H9 (cell line): ENCODE data around the gene R3HCC1L. TPM values are rescaled to one million over a fixed set of nuclear protein-coding genes. Genes with fewer than 3 reads are reported as not detected.

ENCODE experiments used
- DNase-seq: peaks from one replicate; pipeline ENCODE4 v3.0.0-alpha.2; 2017
- H2AFZ ChIP-seq: one replicate; pipeline ENCODE4 v1.6.1; 2013; ENCODE audit warnings: mild to moderate bottlenecking, low read length, control low read depth, moderate library complexity
- H2AK5ac ChIP-seq: 2 replicates; pipeline ENCODE4 v1.6.1; 2013; ENCODE audit warnings: low read length, control low read depth, mixed read lengths; ENCODE audit not compliant: insufficient read length
- H2BK120ac ChIP-seq: one replicate; pipeline ENCODE4 v1.6.1; 2013; ENCODE audit warnings: low read depth, mild to moderate bottlenecking, low read length, control low read depth, inconsistent platforms; ENCODE audit not compliant: poor library complexity, severe bottlenecking
- H2BK12ac ChIP-seq: 2 replicates; pipeline ENCODE4 v1.6.1; 2013; ENCODE audit warnings: low read length, control low read depth, mixed read lengths, low read depth; ENCODE audit not compliant: insufficient read length
- H2BK15ac ChIP-seq: 2 replicates; pipeline ENCODE4 v1.6.1; 2013; ENCODE audit warnings: low read depth, low read length, control low read depth
- H2BK20ac ChIP-seq: one replicate; pipeline ENCODE4 v1.6.1; 2013; ENCODE audit warnings: low read depth, mild to moderate bottlenecking, low read length, control low read depth, inconsistent platforms; ENCODE audit not compliant: poor library complexity, severe bottlenecking
- H2BK5ac ChIP-seq: 2 replicates; pipeline ENCODE4 v1.6.1; 2013; ENCODE audit warnings: low read length, control low read depth, mixed read lengths; ENCODE audit not compliant: insufficient read length
- H3K14ac ChIP-seq: 2 replicates; pipeline ENCODE4 v1.6.1; 2013; ENCODE audit warnings: low read length, control low read depth; ENCODE audit not compliant: insufficient read depth
- H3K18ac ChIP-seq: 2 replicates; pipeline ENCODE4 v1.6.1; 2013; ENCODE audit warnings: low read depth, mild to moderate bottlenecking, mixed read lengths, low read length, control low read depth; ENCODE audit not compliant: insufficient read length
- H3K23ac ChIP-seq: 2 replicates; pipeline ENCODE4 v1.6.1; 2013; ENCODE audit warnings: low read length, control low read depth, mixed read lengths, low read depth; ENCODE audit not compliant: insufficient read length
- H3K23me2 ChIP-seq: 2 replicates; pipeline ENCODE4 v1.6.1; 2013; ENCODE audit warnings: low read depth, mild to moderate bottlenecking, mixed read lengths, low read length, control low read depth; ENCODE audit not compliant: insufficient read length, poor library complexity, severe bottlenecking
- H3K27ac ChIP-seq: 2 replicates; pipeline ENCODE4 v1.5.1; 2013; ENCODE audit warnings: low read length, control low read depth, mixed read lengths, low read depth; ENCODE audit not compliant: insufficient read length
- H3K27me3 ChIP-seq: 2 replicates; pipeline ENCODE4 v1.6.1; 2013; ENCODE audit warnings: low read length, control low read depth, inconsistent platforms; ENCODE audit not compliant: insufficient read depth
- H3K4ac ChIP-seq: 2 replicates; pipeline ENCODE4 v1.6.1; 2013; ENCODE audit warnings: low read depth, mild to moderate bottlenecking, control low read depth, inconsistent platforms, low read length, moderate library complexity
- H3K4me1 ChIP-seq: 2 replicates; pipeline ENCODE4 v1.6.1; 2013; ENCODE audit warnings: low read length, control low read depth, inconsistent platforms; ENCODE audit not compliant: insufficient read depth
- H3K4me2 ChIP-seq: 2 replicates; pipeline ENCODE4 v1.6.1; 2013; ENCODE audit warnings: low read length, control low read depth, mixed read lengths; ENCODE audit not compliant: insufficient read length, insufficient read depth
- H3K56ac ChIP-seq: 2 replicates; pipeline ENCODE4 v1.6.1; 2013; ENCODE audit warnings: low read depth, mild to moderate bottlenecking, mixed read lengths, low read length, control low read depth; ENCODE audit not compliant: insufficient read length
- H3K79me1 ChIP-seq: 2 replicates; pipeline ENCODE4 v1.6.1; 2013; ENCODE audit warnings: low read depth, mild to moderate bottlenecking, moderate library complexity, low read length, control low read depth, inconsistent platforms; ENCODE audit not compliant: insufficient read depth, poor library complexity, severe bottlenecking
- H3K79me2 ChIP-seq: 2 replicates; pipeline ENCODE4 v1.6.1; 2013; ENCODE audit warnings: low read length, control low read depth, inconsistent platforms; ENCODE audit not compliant: insufficient read depth
- H3K9ac ChIP-seq: 2 replicates; pipeline ENCODE4 v1.6.1; 2013; ENCODE audit warnings: low read length, control low read depth, mixed read lengths; ENCODE audit not compliant: insufficient read length; ENCODE audit errors: extremely low read depth
- H3K9me3 ChIP-seq: one replicate; pipeline ENCODE4 v1.6.1; 2013; ENCODE audit warnings: low read depth, low read length, inconsistent platforms; ENCODE audit not compliant: control insufficient read depth
- H3T11ph ChIP-seq: one replicate; pipeline ENCODE4 v1.6.1; 2013; ENCODE audit warnings: mild to moderate bottlenecking, low read length, control low read depth, inconsistent platforms
- H4K20me1 ChIP-seq: one replicate; pipeline ENCODE4 v1.6.1; 2013; ENCODE audit not compliant: control insufficient read depth, insufficient read length, insufficient read depth
- H4K5ac ChIP-seq: 2 replicates; pipeline ENCODE4 v1.6.1; 2013; ENCODE audit warnings: low read depth, mild to moderate bottlenecking, mixed read lengths, low read length, control low read depth; ENCODE audit not compliant: insufficient read length
- H4K8ac ChIP-seq: replicated peaks from 2 replicates; pipeline ENCODE4 v1.6.1; 2013; ENCODE audit warnings: low read length, control low read depth, mixed read lengths, low read depth; ENCODE audit not compliant: insufficient read length
- H4K91ac ChIP-seq: 2 replicates; pipeline ENCODE4 v1.6.1; 2013; ENCODE audit warnings: low read depth, mild to moderate bottlenecking, moderate library complexity, mixed read lengths, low read length, control low read depth; ENCODE audit not compliant: insufficient read length
- H3K27ac Mint-ChIP-seq, 3 experiments: 2 replicates in 2 of 3; 3 replicates in 1 of 3; pipeline ENCODE4 v1.8.0; 2020 to 2021; ENCODE audit warnings: mixed read lengths in 3 of 3, mild to moderate bottlenecking in 1 of 3, moderate library complexity in 1 of 3
- H3K27me3 Mint-ChIP-seq: 2 replicates; pipeline ENCODE4 v1.8.0; 2021; ENCODE audit warnings: low read depth, mild to moderate bottlenecking, moderate library complexity, mixed read lengths
- H3K36me3 Mint-ChIP-seq, 3 experiments: 2 replicates in 2 of 3; 3 replicates in 1 of 3; pipeline ENCODE4 v1.8.0; 2020 to 2021; ENCODE audit warnings: low read depth in 3 of 3, mixed read lengths in 3 of 3; ENCODE audit not compliant: insufficient read depth in 1 of 3
- H3K4me1 Mint-ChIP-seq, 2 experiments: 2 replicates each; pipeline ENCODE4 v1.8.0; 2020; ENCODE audit warnings: mixed read lengths in 2 of 2
- H3K4me3 Mint-ChIP-seq, 2 experiments: 2 replicates in 1 of 2; 3 replicates in 1 of 2; pipeline ENCODE4 v1.8.0; 2020 to 2021; ENCODE audit warnings: mild to moderate bottlenecking in 2 of 2, mixed read lengths in 2 of 2, moderate library complexity in 1 of 2
- H3K9me3 Mint-ChIP-seq, 2 experiments: 2 replicates in 1 of 2; 3 replicates in 1 of 2; pipeline ENCODE4 v1.8.0; 2020; ENCODE audit warnings: mild to moderate bottlenecking in 2 of 2, mixed read lengths in 2 of 2, moderate library complexity in 1 of 2
- WGBS: extraction: QIAGEN DNeasy Blood & Tissue Kit; methylation state at CpG from one replicate; pipeline ENCODE4 v1.1.7; 2013; ENCODE audit warnings: missing lambda C conversion rate, low lambda C conversion rate, mixed read lengths; ENCODE audit not compliant: insufficient read length; ENCODE audit errors: extremely low coverage; 5-methylcytosine and 5-hydroxymethylcytosine counted together
- total RNA-seq: library from RNA; stranded (reverse); gene quantifications from 2 replicates; pipeline ENCODE4 v1.2.1, GENCODE V29; 2021
- TF ChIP-seq, protein P1 (sequence below): fragments of 200-600 bp; sonication (generic); conservative IDR thresholded peaks from 3 replicates; pipeline ENCODE4 v1.8.0; 2021; ENCODE audit warnings: antibody characterized with exemption, mild to moderate bottlenecking

Gene R3HCC1L
- total RNA-seq, 1 experiment from 2014 or later: 18.5 TPM

DNA sequence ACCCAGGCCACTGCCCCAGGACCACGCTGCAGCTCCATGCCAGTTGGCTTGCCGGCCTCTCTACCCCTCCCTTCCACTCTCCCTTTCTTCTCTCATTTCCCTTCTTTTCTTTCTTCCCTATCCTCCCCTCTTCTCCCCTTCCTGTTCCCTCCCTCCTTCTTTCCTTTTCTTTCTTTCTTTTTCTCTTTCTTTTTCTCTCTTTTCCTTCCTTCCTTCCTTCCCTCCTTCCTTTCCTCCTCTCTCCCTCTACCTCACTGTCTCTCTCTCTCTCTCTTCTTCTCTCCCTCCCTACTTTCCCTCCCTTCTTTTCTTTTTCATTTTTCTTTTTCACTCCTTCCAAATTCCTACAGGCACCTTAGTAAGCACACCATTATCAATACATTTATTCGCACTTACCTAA is 30.3 kb upstream of the R3HCC1L start:
- no peaks in the 10 kb centered on the region for H3K23me2 ChIP-seq
- H3K23ac ChIP-seq: no peak overlapping the region
- H3K27me3 Mint-ChIP-seq: no peaks in the 10 kb centered on the region; the same call in 1 of the 2 replicates
- H3K27me3 ChIP-seq: no peaks in the 10 kb centered on the region
- no peak overlapping the region for H3K9ac ChIP-seq
- H3K27ac Mint-ChIP-seq: no peak overlapping the region
- no peak overlapping the region for H3K4me3 Mint-ChIP-seq
- no peak overlapping the region for H3K4me2 ChIP-seq
- H4K91ac ChIP-seq: no peak overlapping the region
- H2BK5ac ChIP-seq: no peak overlapping the region
- WGBS: 100% methylated on average over 1 of the region's 3 CpGs
- H3K79me1 ChIP-seq: no peaks in the 10 kb centered on the region
- no peak overlapping the region for H2AFZ ChIP-seq
- no peak overlapping the region for H3K27ac ChIP-seq
- H3K4me1 Mint-ChIP-seq: peaks cover 6% of the 10 kb centered on the region in 2 experiments; a peak in 2 of 4 replicates
- no peaks in the 10 kb centered on the region for H3K36me3 Mint-ChIP-seq
- no peak overlapping the region for H2AK5ac ChIP-seq
- H2BK15ac ChIP-seq: no peak overlapping the region
- no peak overlapping the region for H3T11ph ChIP-seq
- H3K14ac ChIP-seq: no peak overlapping the region
- no peak overlapping the region for H3K4ac ChIP-seq
- TF ChIP-seq, protein P1, sequence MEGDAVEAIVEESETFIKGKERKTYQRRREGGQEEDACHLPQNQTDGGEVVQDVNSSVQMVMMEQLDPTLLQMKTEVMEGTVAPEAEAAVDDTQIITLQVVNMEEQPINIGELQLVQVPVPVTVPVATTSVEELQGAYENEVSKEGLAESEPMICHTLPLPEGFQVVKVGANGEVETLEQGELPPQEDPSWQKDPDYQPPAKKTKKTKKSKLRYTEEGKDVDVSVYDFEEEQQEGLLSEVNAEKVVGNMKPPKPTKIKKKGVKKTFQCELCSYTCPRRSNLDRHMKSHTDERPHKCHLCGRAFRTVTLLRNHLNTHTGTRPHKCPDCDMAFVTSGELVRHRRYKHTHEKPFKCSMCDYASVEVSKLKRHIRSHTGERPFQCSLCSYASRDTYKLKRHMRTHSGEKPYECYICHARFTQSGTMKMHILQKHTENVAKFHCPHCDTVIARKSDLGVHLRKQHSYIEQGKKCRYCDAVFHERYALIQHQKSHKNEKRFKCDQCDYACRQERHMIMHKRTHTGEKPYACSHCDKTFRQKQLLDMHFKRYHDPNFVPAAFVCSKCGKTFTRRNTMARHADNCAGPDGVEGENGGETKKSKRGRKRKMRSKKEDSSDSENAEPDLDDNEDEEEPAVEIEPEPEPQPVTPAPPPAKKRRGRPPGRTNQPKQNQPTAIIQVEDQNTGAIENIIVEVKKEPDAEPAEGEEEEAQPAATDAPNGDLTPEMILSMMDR: no peak
- H2BK20ac ChIP-seq: no peak overlapping the region
- no peak overlapping the region for H2BK12ac ChIP-seq
- no peak overlapping the region for H2BK120ac ChIP-seq
- no peak overlapping the region for H4K8ac ChIP-seq
- H4K5ac ChIP-seq: no peak overlapping the region
- H3K9me3 ChIP-seq: no peaks in the 10 kb centered on the region
- no peaks in the 10 kb centered on the region for H4K20me1 ChIP-seq
- DNase-seq: no peak
- peaks cover 3% of the 10 kb centered on the region; the same call in 1 of the 2 replicates for H3K4me1 ChIP-seq
- no peaks in the 10 kb centered on the region; a peak in 2 of 5 replicates for H3K9me3 Mint-ChIP-seq
- no peaks in the 10 kb centered on the region for H3K79me2 ChIP-seq
- no peak overlapping the region for H3K18ac ChIP-seq
- H3K56ac ChIP-seq: no peak overlapping the region
